Omental fat pad (tissue), 4 donors: ENCODE measurements around the gene SEM1. TPM values are rescaled to one million over a fixed set of nuclear protein-coding genes. Genes with fewer than 3 reads are reported as not detected.
"Not testable (repeated sequence)": the region's sequence is repeated elsewhere in the genome, so short reads cannot be mapped to it uniquely, and the experiment has no call there.

Experiments
- ATAC-seq: fragments of 150-250 bp; one replicate; pipeline ENCODE4 v1.9.1; 2016; ENCODE audit warnings: mild to moderate bottlenecking, moderate library complexity; ENCODE audit not compliant: low FRiP score
- DNase-seq: peaks from one replicate; pipeline ENCODE4 v3.0.0-alpha.2; 2019; ENCODE audit warnings: low spot score
- CTCF ChIP-seq, 3 donors: fragments of 450-650 bp; IDR thresholded peaks; one replicate each; pipeline ENCODE4 v1.5.1; 2016 to 2017; ENCODE audit warnings: antibody characterized with exemption in 3 of 3, mild to moderate bottlenecking in 3 of 3, moderate library complexity in 2 of 3
- total RNA-seq, 4 donors: library from RNA; depleted of rRNA; stranded (reverse); fragments of >200 nt; gene quantifications; one replicate each; pipeline ENCODE4 v1.1.0, GENCODE V29; 2016

Gene SEM1
- total RNA-seq, 4 donors from 2014 or later: 22.3 to 54.5 (median 30.4) TPM

GRCh38 chr7:96707901-96708774 lies 1.5 kb downstream of the SEM1 start:
- ATAC-seq (no peak), DNase-seq (no peak)
- no peak for TF ChIP-seq CTCF (IDR thresholded peaks at IDR 0.05)

- no peak for DNase-seq
- TF ChIP-seq CTCF (IDR thresholded peaks at IDR 0.05): no peak
- ATAC-seq: no peak
These were observed 8.4 kb downstream of the SEM1 start for GRCh38 chr7:96701258-96701657.

GRCh38 chr7:96700516-96700915 lies 9.1 kb downstream of the SEM1 start:
- DNase-seq (no peak), ATAC-seq (no peak)
- no peak for TF ChIP-seq CTCF (IDR thresholded peaks at IDR 0.05)

GRCh38 chr7:96699219-96699871 lies 10.3 kb downstream of the SEM1 start:
- no peak for ATAC-seq
- no peak for TF ChIP-seq CTCF (IDR thresholded peaks at IDR 0.05)
- DNase-seq: no peak

- not testable (repeated sequence) for DNase-seq
These were observed 11.2 kb downstream of the SEM1 start for GRCh38 chr7:96698449-96698848.

GRCh38 chr7:96697822-96698221 lies 11.8 kb downstream of the SEM1 start:
- ATAC-seq (no peak), DNase-seq (no peak)
- TF ChIP-seq CTCF (IDR thresholded peaks at IDR 0.05): no peak

More at GRCh38 chr7:96698449-96698848, 11.2 kb downstream of the SEM1 start:
- not testable (repeated sequence) for ATAC-seq

- no peak for TF ChIP-seq CTCF (IDR thresholded peaks at IDR 0.05)
- ATAC-seq (no peak), DNase-seq (no peak)
These were observed 14.1 kb downstream of the SEM1 start for GRCh38 chr7:96695581-96695980.
